Testis (tissue), 2 donors: ENCODE measurements around the gene INTS2.

Experiments used
- CTCF ChIP-seq, 3 experiments: fragments of 450-650 bp in 2 of 3; fragments of 200-600 bp in 1 of 3; sonication (generic) in 1 of 3; IDR thresholded peaks; one replicate each; pipeline ENCODE4 v1.5.1; 2016 to 2019; ENCODE audit warnings: antibody characterized with exemption in 3 of 3, mild to moderate bottlenecking in 2 of 3, moderate library complexity in 1 of 3
- POLR2A ChIP-seq: fragments of 450-650 bp; IDR thresholded peaks from one replicate; pipeline ENCODE4 v1.6.1; 2017; ENCODE audit warnings: antibody characterized with exemption, mild to moderate bottlenecking, moderate library complexity

GRCh38 chr17:61880589-61881102, 47.1 kb downstream of the INTS2 start:
- no peak for TF ChIP-seq CTCF (IDR thresholded peaks at IDR 0.05)
- no peak for TF ChIP-seq POLR2A
